ENCODE measurements around the gene HLA-B.

- TF ChIP-seq, protein P1, sequence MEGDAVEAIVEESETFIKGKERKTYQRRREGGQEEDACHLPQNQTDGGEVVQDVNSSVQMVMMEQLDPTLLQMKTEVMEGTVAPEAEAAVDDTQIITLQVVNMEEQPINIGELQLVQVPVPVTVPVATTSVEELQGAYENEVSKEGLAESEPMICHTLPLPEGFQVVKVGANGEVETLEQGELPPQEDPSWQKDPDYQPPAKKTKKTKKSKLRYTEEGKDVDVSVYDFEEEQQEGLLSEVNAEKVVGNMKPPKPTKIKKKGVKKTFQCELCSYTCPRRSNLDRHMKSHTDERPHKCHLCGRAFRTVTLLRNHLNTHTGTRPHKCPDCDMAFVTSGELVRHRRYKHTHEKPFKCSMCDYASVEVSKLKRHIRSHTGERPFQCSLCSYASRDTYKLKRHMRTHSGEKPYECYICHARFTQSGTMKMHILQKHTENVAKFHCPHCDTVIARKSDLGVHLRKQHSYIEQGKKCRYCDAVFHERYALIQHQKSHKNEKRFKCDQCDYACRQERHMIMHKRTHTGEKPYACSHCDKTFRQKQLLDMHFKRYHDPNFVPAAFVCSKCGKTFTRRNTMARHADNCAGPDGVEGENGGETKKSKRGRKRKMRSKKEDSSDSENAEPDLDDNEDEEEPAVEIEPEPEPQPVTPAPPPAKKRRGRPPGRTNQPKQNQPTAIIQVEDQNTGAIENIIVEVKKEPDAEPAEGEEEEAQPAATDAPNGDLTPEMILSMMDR (IDR thresholded peaks at IDR 0.05; ENCODE audit: low read depth, low read length): no peak
- no peak for TF ChIP-seq EZH2phosphoT487 (IDR thresholded peaks at IDR 0.05; ENCODE audit: low read depth)
Measured at GRCh38 chr6:31307669-31308049, 49.3 kb downstream of the HLA-B start.

Data from OCI-LY3 (cell line).